Measurements from ENCODE around the gene NUMA1.

Gene NUMA1

DNA sequence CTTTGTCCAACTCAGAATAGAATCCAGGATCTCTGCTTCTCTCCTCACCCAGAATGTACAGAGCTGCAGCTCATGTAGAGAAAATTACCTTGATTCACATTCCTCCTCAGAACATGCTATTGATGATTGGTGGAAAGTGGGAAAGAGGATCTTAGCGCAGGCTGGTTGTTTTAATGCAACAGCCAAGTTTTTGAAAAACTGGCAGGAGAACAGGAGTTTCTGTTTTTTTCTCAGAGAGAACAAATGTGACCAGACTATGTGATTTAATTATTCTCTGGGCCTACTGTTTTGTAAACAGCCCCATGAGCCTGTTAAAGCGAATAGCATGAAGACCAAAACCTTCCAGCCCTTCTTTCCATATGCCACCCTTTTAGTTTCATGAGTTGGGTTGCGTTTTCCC, 100.7 kb downstream of the NUMA1 start:
- H3K4me3 ChIP-seq (ENCODE audit: low read length) = no peak overlapping the region
- TF ChIP-seq, protein P1, sequence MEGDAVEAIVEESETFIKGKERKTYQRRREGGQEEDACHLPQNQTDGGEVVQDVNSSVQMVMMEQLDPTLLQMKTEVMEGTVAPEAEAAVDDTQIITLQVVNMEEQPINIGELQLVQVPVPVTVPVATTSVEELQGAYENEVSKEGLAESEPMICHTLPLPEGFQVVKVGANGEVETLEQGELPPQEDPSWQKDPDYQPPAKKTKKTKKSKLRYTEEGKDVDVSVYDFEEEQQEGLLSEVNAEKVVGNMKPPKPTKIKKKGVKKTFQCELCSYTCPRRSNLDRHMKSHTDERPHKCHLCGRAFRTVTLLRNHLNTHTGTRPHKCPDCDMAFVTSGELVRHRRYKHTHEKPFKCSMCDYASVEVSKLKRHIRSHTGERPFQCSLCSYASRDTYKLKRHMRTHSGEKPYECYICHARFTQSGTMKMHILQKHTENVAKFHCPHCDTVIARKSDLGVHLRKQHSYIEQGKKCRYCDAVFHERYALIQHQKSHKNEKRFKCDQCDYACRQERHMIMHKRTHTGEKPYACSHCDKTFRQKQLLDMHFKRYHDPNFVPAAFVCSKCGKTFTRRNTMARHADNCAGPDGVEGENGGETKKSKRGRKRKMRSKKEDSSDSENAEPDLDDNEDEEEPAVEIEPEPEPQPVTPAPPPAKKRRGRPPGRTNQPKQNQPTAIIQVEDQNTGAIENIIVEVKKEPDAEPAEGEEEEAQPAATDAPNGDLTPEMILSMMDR (IDR thresholded peaks at IDR 0.05; ENCODE audit: insufficient read depth, low read depth, low read length, missing control alignments) = no peak
- DNase-seq (ENCODE audit: low read depth) = no peak

DNA sequence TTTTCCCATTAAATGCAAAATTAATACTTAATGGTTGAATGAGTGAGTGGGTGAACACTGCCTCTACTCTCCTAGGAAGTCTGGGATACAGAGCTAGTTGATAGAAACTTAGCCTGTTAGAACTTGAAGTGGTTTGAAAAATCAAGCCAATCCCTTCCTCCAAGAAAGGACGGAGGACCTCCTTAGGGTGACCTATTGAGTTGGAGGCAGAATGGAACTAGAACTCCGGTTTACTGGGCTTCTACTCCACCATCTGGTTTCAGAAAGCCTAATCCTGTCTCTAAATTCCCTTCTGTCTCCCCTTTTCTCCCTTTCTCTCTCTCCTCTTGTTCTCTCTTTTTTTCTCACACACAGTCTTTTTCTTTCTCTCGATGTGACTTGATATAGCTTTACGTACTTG, 101.2 kb downstream of the NUMA1 start:
- TF ChIP-seq, protein P1 (IDR thresholded peaks at IDR 0.05; ENCODE audit: insufficient read depth, low read depth, low read length, missing control alignments) = no peak
- H3K4me3 ChIP-seq (ENCODE audit: low read length) = no peak overlapping the region
- DNase-seq (ENCODE audit: low read depth) = no peak

DNA sequence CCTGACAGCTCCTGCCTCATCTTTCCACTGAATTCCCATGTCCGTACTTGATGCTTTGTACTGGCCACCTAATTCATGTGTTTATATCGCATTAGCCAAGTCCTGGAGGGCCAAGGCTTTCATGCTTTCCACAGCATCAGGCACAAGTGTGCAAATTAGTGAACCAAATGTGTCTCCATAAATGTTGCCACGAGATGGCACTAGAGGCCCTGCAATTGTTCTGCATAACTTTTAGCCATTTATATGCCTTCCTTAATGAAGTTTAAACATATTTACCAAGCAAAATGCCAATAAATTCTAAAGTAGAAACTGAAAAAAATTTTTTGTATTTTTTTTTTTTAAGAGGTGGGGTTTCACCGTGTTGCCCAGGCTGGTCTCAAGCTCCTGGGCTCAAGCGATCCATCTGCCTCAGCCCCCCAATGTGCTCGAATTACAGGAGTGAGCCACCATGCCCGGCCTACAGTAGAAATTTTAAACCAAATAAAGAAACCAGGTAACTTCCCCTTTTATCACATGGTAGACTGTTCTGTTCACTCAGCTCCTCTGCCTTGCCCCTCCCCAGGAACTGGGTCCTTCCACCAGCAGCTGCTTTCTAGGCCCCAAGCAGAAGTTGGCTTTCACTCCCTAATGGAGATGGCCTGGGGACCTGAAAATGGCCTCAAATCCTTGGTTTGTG, 102.5 kb downstream of the NUMA1 start:
- peak; percentile 59 for DNase-seq (ENCODE audit: low read depth)
- H3K4me3 ChIP-seq (ENCODE audit: low read length) = no peak overlapping the region
- TF ChIP-seq, protein P1 (IDR thresholded peaks at IDR 0.05; ENCODE audit: insufficient read depth, low read depth, low read length, missing control alignments) = peak; percentile 76

DNA sequence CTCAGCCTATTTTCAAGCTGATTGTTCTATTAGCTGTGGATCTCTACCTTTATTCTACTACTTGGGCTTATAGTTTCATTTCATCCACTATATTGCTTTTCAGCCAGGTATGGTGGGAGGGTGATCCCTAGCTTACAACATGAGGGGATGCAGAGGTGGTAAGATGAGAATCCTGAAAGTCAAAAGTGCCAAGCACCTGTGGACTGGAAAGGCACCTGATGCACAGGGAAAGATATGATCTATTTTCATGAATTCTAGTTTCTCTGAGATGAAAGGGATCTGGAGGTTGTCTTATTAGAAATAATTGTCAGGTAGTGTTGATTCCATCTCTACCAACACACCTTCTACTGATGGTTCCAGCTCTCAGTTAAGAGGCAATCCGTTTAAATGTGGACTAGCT, 103.3 kb downstream of the NUMA1 start:
- H3K4me3 ChIP-seq (ENCODE audit: low read length) = no peak overlapping the region
- TF ChIP-seq, protein P1 (IDR thresholded peaks at IDR 0.05; ENCODE audit: insufficient read depth, low read depth, low read length, missing control alignments) = no peak
- DNase-seq (ENCODE audit: low read depth) = no peak

DNA sequence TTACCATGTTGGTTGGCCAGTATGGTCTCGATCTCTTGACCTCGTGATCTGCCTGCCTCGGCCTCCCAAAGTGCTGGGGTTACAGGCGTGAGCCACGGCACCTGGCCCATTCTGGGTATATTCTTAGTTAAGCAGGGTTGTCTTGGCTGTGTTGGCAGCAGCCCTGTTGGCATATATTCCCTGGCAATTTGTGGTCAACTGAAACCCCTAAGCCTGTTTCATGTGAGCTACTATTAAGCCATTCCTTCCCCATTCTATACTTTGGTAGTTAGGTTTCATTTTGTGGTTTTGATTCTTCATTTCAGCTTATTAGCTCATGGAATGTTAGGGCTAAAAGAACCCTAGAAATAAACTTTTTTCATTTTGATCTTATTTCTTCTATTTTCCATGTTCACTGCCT, 103.8 kb downstream of the NUMA1 start:
- TF ChIP-seq, protein P1 (IDR thresholded peaks at IDR 0.05; ENCODE audit: insufficient read depth, low read depth, low read length, missing control alignments) = no peak
- H3K4me3 ChIP-seq (ENCODE audit: low read length) = no peak overlapping the region
- no peak for DNase-seq (ENCODE audit: low read depth)

DNA sequence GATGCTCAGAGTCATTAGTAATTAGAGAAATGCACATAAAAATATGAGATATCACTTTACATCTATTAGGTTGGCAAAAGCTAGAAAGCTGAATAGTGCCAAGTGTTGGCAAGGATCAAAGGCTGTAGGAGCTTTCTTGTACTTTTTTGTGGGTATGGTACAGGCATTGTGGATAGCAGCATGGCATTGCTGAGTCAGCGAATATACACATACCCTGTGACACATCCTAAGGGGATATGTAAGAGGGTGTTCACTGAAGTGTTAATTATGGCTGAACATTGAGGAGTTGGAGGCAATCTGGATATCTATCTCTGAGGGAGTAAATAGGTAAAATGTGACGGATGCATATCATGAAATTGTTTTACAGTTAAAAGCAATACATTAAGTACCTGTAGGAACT, 108.7 kb downstream of the NUMA1 start:
- no peak overlapping the region for H3K4me3 ChIP-seq (ENCODE audit: low read length)
- no peak for DNase-seq (ENCODE audit: low read depth)
- TF ChIP-seq, protein P1 (IDR thresholded peaks at IDR 0.05; ENCODE audit: insufficient read depth, low read depth, low read length, missing control alignments) = no peak

DNA sequence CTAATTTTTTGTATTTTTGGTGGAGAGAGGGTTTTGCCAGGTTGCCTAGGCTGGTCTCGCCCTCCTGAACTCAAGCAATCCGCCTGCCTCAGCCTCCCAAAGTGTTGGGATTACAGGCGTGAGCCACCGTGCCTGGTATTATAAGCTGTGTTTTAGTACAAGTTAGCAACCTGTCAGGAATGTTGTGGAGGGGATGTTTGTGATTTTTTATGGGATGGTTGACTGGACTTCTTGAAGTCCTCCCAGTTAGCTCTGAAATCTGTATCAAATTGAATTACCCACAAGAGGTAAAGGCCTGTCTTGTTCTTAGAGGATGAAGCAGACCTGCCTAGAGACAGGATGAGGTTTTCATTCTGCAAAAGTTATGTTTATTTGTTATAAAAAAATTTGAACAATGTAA, 115.7 kb downstream of the NUMA1 start:
- DNase-seq (ENCODE audit: low read depth) = no peak
- TF ChIP-seq, protein P1 (IDR thresholded peaks at IDR 0.05; ENCODE audit: insufficient read depth, low read depth, low read length, missing control alignments) = no peak
- H3K4me3 ChIP-seq (ENCODE audit: low read length) = no peak overlapping the region

Data from epithelial cell of esophagus (primary cell).